Measurements from ENCODE around the gene GKN2.

GKN2 gene

DNA sequence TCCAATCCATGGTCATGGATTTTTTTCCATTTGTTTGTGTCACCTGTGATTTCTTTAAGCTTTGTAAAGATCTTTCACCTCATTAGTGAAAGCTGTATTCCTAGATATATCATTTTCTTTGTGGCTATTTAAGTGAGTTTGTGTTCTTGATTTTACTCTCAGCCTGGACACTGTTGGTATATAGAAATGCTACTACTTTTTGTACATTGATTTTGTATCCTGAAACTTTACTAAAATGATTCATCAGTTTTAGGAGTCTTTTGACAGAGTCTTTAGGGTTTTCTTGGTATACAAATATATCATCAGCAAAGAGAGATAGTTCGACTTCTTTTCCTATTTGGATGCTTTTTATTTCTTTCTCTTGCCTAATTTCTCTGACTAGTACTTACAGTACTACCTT lies 12.3 kb downstream of the GKN2 start:
- ATAC-seq: no peak

DNA sequence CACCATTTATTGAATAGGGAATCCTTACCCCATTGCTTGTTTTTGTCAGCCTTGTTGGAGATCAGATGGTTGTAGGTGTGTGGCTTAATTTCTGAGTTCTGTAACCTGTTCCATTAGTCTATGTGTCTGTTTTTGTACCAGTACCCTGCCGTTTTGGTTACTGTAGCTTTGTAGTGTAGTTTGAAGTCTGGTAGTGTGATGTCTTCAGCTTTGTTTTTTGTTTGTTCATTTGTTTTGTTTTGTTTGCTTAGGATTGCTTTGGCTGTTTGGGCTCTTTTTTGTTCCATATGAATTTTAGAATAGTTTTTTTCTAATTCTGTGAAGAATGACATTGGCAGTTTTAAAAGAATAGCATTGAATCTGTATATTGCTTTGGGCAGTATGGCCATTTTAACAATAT lies 12.7 kb downstream of the GKN2 start:
- ATAC-seq: no peak
- TF ChIP-seq CSDC2 (CRISPR knock-in tag; IDR thresholded peaks at IDR 0.05) (no peak), PPARA (CRISPR knock-in tag; IDR thresholded peaks at IDR 0.05; ENCODE audit: borderline replicate concordance) (no peak), ZFP3 (CRISPR knock-in tag; IDR thresholded peaks at IDR 0.05) (no peak), OSR1 (CRISPR knock-in tag; IDR thresholded peaks at IDR 0.05) (no peak), ARNTL (CRISPR knock-in tag; IDR thresholded peaks at IDR 0.05; ENCODE audit: borderline replicate concordance, low read depth) (no peak), ZNF565 (CRISPR knock-in tag; conservative IDR thresholded peaks at IDR 0.05; ENCODE audit: low read depth) (no peak), SNAI2 (CRISPR knock-in tag; IDR thresholded peaks at IDR 0.05) (no peak)
- TF ChIP-seq, protein P1, sequence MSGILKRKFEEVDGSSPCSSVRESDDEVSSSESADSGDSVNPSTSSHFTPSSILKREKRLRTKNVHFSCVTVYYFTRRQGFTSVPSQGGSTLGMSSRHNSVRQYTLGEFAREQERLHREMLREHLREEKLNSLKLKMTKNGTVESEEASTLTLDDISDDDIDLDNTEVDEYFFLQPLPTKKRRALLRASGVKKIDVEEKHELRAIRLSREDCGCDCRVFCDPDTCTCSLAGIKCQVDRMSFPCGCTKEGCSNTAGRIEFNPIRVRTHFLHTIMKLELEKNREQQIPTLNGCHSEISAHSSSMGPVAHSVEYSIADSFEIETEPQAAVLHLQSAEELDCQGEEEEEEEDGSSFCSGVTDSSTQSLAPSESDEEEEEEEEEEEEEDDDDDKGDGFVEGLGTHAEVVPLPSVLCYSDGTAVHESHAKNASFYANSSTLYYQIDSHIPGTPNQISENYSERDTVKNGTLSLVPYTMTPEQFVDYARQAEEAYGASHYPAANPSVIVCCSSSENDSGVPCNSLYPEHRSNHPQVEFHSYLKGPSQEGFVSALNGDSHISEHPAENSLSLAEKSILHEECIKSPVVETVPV (CRISPR knock-in tag; IDR thresholded peaks at IDR 0.05): no peak
- TF ChIP-seq, protein P2, sequence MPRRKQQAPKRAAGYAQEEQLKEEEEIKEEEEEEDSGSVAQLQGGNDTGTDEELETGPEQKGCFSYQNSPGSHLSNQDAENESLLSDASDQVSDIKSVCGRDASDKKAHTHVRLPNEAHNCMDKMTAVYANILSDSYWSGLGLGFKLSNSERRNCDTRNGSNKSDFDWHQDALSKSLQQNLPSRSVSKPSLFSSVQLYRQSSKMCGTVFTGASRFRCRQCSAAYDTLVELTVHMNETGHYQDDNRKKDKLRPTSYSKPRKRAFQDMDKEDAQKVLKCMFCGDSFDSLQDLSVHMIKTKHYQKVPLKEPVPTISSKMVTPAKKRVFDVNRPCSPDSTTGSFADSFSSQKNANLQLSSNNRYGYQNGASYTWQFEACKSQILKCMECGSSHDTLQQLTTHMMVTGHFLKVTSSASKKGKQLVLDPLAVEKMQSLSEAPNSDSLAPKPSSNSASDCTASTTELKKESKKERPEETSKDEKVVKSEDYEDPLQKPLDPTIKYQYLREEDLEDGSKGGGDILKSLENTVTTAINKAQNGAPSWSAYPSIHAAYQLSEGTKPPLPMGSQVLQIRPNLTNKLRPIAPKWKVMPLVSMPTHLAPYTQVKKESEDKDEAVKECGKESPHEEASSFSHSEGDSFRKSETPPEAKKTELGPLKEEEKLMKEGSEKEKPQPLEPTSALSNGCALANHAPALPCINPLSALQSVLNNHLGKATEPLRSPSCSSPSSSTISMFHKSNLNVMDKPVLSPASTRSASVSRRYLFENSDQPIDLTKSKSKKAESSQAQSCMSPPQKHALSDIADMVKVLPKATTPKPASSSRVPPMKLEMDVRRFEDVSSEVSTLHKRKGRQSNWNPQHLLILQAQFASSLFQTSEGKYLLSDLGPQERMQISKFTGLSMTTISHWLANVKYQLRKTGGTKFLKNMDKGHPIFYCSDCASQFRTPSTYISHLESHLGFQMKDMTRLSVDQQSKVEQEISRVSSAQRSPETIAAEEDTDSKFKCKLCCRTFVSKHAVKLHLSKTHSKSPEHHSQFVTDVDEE (CRISPR knock-in tag; IDR thresholded peaks at IDR 0.05): no peak

More for the DNA sequence above, 12.3 kb downstream of the GKN2 start:
- TF ChIP-seq ZC3H10 (CRISPR knock-in tag; IDR thresholded peaks at IDR 0.05): no peak
- no peak for TF ChIP-seq ZNF70 (CRISPR knock-in tag; IDR thresholded peaks at IDR 0.05)
- no peak for TF ChIP-seq GLIS3 (CRISPR knock-in tag; IDR thresholded peaks at IDR 0.05)
- TF ChIP-seq RARB (CRISPR knock-in tag; IDR thresholded peaks at IDR 0.05): no peak
- TF ChIP-seq BACH2 (CRISPR knock-in tag; IDR thresholded peaks at IDR 0.05; ENCODE audit: borderline replicate concordance): no peak
- TF ChIP-seq, protein P3, sequence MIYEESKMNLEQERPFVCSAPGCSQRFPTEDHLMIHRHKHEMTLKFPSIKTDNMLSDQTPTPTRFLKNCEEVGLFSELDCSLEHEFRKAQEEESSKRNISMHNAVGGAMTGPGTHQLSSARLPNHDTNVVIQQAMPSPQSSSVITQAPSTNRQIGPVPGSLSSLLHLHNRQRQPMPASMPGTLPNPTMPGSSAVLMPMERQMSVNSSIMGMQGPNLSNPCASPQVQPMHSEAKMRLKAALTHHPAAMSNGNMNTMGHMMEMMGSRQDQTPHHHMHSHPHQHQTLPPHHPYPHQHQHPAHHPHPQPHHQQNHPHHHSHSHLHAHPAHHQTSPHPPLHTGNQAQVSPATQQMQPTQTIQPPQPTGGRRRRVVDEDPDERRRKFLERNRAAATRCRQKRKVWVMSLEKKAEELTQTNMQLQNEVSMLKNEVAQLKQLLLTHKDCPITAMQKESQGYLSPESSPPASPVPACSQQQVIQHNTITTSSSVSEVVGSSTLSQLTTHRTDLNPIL (CRISPR knock-in tag; IDR thresholded peaks at IDR 0.05; ENCODE audit: low read depth): no peak
- TF ChIP-seq OSR1 (CRISPR knock-in tag; IDR thresholded peaks at IDR 0.05): no peak
- TF ChIP-seq ISL1 (CRISPR knock-in tag; IDR thresholded peaks at IDR 0.05): no peak
- TF ChIP-seq CSDC2 (CRISPR knock-in tag; IDR thresholded peaks at IDR 0.05): no peak

DNA sequence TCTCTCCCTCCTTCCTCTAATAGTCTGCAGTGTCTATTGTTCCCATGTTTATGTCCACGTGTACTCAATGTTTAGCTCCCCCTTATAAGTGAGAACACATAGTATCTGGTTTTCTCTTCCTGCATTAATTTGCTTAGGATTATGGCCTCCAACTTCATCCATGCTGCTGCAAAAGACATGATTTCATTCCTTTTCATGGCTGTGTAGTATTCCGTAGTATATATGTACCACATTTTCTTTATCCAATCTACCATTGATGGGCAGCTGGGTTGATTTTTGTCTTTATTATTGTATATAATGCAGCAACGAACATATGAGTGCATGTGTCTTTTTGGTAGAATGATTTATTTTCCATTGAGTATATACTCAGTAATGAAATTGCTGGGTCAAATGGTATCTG lies 13.8 kb downstream of the GKN2 start:
- no peak for ATAC-seq
- peak; percentile 83 for TF ChIP-seq ZNF8 (CRISPR knock-in tag; IDR thresholded peaks at IDR 0.05)
- TF ChIP-seq, protein P1 (CRISPR knock-in tag; IDR thresholded peaks at IDR 0.05): no peak

DNA sequence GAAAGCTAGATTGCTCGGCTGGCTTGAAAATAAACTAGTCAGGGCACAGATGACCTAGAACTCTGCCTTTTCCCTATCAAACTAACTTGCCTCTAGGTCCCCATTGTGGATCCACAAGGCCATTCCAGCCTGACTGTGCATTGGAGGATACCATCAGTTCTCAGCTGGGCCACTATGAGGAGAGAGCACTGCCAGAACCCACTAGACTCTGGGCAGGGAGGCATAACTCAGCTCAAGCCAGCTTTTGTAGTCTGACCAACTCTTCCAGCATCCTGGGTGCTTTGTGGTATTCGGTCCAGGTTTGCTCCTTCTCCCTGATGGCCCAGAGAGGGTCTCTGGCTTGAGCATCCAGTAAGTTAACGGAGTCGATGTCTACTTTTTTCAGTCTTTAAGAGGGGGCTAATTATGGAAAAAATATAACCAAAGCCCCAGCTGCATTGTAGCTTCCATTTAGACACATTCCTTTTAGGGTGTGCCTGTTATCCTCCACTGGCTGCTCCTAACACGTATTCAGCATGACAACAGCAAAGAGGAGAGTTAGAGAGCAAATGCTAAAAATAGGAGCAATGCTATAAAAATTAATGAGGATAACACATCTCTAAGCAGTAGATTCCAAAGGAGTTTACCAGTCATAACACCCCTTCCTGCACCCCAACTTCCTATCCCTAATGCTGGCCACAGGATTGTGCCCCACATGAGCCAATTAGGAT lies 15.2 kb downstream of the GKN2 start:
- ATAC-seq: no peak
- TF ChIP-seq ZNF565 (CRISPR knock-in tag; conservative IDR thresholded peaks at IDR 0.05; ENCODE audit: low read depth) (no peak), ESRRG (CRISPR knock-in tag; IDR thresholded peaks at IDR 0.05) (no peak)

DNA sequence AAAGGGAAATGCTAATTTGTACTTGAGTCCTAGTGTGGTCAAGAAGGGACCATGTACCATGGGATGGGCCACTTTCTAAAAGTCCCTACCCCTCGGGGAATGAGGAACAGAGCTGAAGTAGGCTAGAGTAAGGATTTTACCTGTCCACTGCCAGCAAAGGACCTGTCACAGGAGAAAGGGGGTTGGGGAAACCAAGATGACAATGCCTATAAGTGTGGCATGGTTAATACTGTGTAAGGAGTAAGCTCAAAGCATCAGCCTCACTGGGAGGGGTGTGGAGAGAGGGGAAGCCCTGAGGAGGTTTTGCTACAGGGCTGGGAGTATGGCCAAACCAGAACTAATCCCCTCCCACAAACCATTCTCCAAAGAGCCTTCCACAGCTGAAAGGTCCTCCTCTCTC lies 15.8 kb downstream of the GKN2 start:
- ATAC-seq: peak; percentile 35; the same call in 2 of the 3 replicates
- TF ChIP-seq, protein P4, sequence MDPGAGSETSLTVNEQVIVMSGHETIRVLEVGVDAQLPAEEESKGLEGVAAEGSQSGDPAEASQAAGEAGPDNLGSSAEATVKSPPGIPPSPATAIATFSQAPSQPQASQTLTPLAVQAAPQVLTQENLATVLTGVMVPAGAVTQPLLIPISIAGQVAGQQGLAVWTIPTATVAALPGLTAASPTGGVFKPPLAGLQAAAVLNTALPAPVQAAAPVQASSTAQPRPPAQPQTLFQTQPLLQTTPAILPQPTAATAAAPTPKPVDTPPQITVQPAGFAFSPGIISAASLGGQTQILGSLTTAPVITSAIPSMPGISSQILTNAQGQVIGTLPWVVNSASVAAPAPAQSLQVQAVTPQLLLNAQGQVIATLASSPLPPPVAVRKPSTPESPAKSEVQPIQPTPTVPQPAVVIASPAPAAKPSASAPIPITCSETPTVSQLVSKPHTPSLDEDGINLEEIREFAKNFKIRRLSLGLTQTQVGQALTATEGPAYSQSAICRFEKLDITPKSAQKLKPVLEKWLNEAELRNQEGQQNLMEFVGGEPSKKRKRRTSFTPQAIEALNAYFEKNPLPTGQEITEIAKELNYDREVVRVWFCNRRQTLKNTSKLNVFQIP (CRISPR knock-in tag; IDR thresholded peaks at IDR 0.05; ENCODE audit: borderline replicate concordance, low read depth): no peak
- no peak for TF ChIP-seq ZFP3 (CRISPR knock-in tag; IDR thresholded peaks at IDR 0.05)
- TF ChIP-seq, protein P2 (CRISPR knock-in tag; IDR thresholded peaks at IDR 0.05): no peak
- no peak for TF ChIP-seq ZNF70 (CRISPR knock-in tag; IDR thresholded peaks at IDR 0.05)
- no peak for TF ChIP-seq ZC3H10 (CRISPR knock-in tag; IDR thresholded peaks at IDR 0.05)
- no peak for TF ChIP-seq ESRRG (CRISPR knock-in tag; IDR thresholded peaks at IDR 0.05)
- no peak for TF ChIP-seq ZNF8 (CRISPR knock-in tag; IDR thresholded peaks at IDR 0.05)
- no peak for TF ChIP-seq SNAI2 (CRISPR knock-in tag; IDR thresholded peaks at IDR 0.05)
- no peak for TF ChIP-seq TCF4 (CRISPR knock-in tag; IDR thresholded peaks at IDR 0.05; ENCODE audit: borderline replicate concordance)
- TF ChIP-seq ARNTL (CRISPR knock-in tag; IDR thresholded peaks at IDR 0.05; ENCODE audit: borderline replicate concordance, low read depth): no peak
- TF ChIP-seq TOX (CRISPR knock-in tag; IDR thresholded peaks at IDR 0.05; ENCODE audit: borderline replicate concordance): no peak
- no peak for TF ChIP-seq PPARA (CRISPR knock-in tag; IDR thresholded peaks at IDR 0.05; ENCODE audit: borderline replicate concordance)

Measured in SK-N-SH treated with all-trans-retinoic acid at 6 μM for 48 hours (cell line).